Neural cell (in vitro differentiated cells): ENCODE data around the gene GALNT2. TPM values are rescaled to one million over a fixed set of nuclear protein-coding genes. Genes with fewer than 3 reads are reported as not detected.

ENCODE experiments used
- H2AFZ ChIP-seq: fragments of 200-600, 300-800 bp; sonication (generic), shearing (Covaris generic); 2 replicates; pipeline ENCODE4 v1.6.0; 2014; ENCODE audit warnings: low read depth, mild to moderate bottlenecking, antibody characterized with exemption, low read length, moderate library complexity
- H3F3A ChIP-seq: fragments of 200-600 bp; shearing (Covaris generic); 2 replicates; pipeline ENCODE4 v1.6.1; 2016; ENCODE audit warnings: mild to moderate bottlenecking, moderate library complexity, mixed read lengths, antibody characterized with exemption, low read length; ENCODE audit not compliant: insufficient read depth, poor library complexity, severe bottlenecking
- H3K27ac ChIP-seq: fragments of 200-600, 300-800 bp; sonication (generic), shearing (Covaris generic); 2 replicates; pipeline ENCODE4 v1.5.1; 2014; ENCODE audit warnings: mild to moderate bottlenecking, low read length, moderate library complexity
- H3K27me3 ChIP-seq: fragments of 300-800, 200-600 bp; sonication (generic), shearing (Covaris generic); 2 replicates; pipeline ENCODE4 v1.6.0; 2014; ENCODE audit warnings: mild to moderate bottlenecking, low read depth, low read length, moderate library complexity; ENCODE audit not compliant: insufficient read depth
- H3K36me3 ChIP-seq: fragments of 300-800, 200-600 bp; sonication (generic), shearing (Covaris generic); 2 replicates; pipeline ENCODE4 v1.5.1; 2014; ENCODE audit warnings: mild to moderate bottlenecking, antibody characterized with exemption, low read length, moderate library complexity; ENCODE audit not compliant: insufficient read depth
- H3K4me2 ChIP-seq: fragments of 300-800, 200-600 bp; sonication (generic), shearing (Covaris generic); 2 replicates; pipeline ENCODE4 v1.6.0; 2014; ENCODE audit warnings: mild to moderate bottlenecking, low read length
- H3K4me3 ChIP-seq: fragments of 300-800, 200-600 bp; sonication (generic), shearing (Covaris generic); 2 replicates; pipeline ENCODE4 v1.5.1; 2014; ENCODE audit warnings: mild to moderate bottlenecking, low read length, moderate library complexity
- H3K79me2 ChIP-seq: fragments of 200-600 bp; shearing (Covaris generic); replicated peaks from 2 replicates; pipeline ENCODE4 v1.6.0; 2014; ENCODE audit warnings: mild to moderate bottlenecking, low read length, moderate library complexity; ENCODE audit not compliant: insufficient read depth
- H3K9ac ChIP-seq: fragments of 300-800, 200-600 bp; sonication (generic), shearing (Covaris generic); 2 replicates; pipeline ENCODE4 v1.6.1; 2016; ENCODE audit warnings: mild to moderate bottlenecking, low read length, mixed read lengths
- H3K9me2 ChIP-seq: fragments of 200-600 bp; shearing (Covaris generic); 2 replicates; pipeline ENCODE4 v1.6.1; 2016; ENCODE audit warnings: mild to moderate bottlenecking, low read length, mixed read lengths; ENCODE audit not compliant: insufficient read depth
- H3K9me3 ChIP-seq: fragments of 200-600, 300-800 bp; sonication (generic), shearing (Covaris generic); 2 replicates; pipeline ENCODE4 v1.6.1; 2016; ENCODE audit warnings: mild to moderate bottlenecking, mixed run types, low read length, moderate library complexity, mixed read lengths
- H4K20me1 ChIP-seq: fragments of 200-600 bp; shearing (Covaris generic); 2 replicates; pipeline ENCODE4 v1.6.1; 2016; ENCODE audit warnings: mild to moderate bottlenecking, mixed run types; ENCODE audit not compliant: insufficient read depth
- EP300 ChIP-seq: fragments of 450-650 bp; conservative IDR thresholded peaks from 2 replicates; pipeline ENCODE4 v1.6.1; 2014; ENCODE audit warnings: antibody characterized with exemption, mild to moderate bottlenecking, moderate library complexity; ENCODE audit not compliant: poor library complexity, severe bottlenecking
- EZH2 ChIP-seq: fragments of 200-600, 300-800 bp; shearing (Covaris generic), sonication (generic); IDR thresholded peaks from 2 replicates; pipeline ENCODE4 v1.6.1; 2014; ENCODE audit warnings: antibody characterized with exemption, low read length, borderline replicate concordance, mild to moderate bottlenecking; ENCODE audit not compliant: insufficient read depth, poor library complexity, severe bottlenecking
- MXI1 ChIP-seq: fragments of 450-650 bp; conservative IDR thresholded peaks from 2 replicates; pipeline ENCODE4 v1.6.1; 2014; ENCODE audit warnings: antibody characterized with exemption, mild to moderate bottlenecking; ENCODE audit not compliant: poor library complexity, severe bottlenecking
- POLR2AphosphoS5 ChIP-seq: IDR thresholded peaks from 2 replicates; pipeline ENCODE4 v1.6.1; 2012
- RAD21 ChIP-seq: fragments of 450-650 bp; conservative IDR thresholded peaks from 2 replicates; pipeline ENCODE4 v1.6.1; 2014; ENCODE audit warnings: antibody characterized with exemption, mild to moderate bottlenecking, moderate library complexity
- REST ChIP-seq: IDR thresholded peaks from 2 replicates; pipeline ENCODE4 v1.6.1; 2012; ENCODE audit warnings: borderline replicate concordance
- SMC3 ChIP-seq: fragments of 450-650 bp; conservative IDR thresholded peaks from 2 replicates; pipeline ENCODE4 v1.6.1; 2014; ENCODE audit warnings: antibody characterized with exemption, mild to moderate bottlenecking, moderate library complexity; ENCODE audit not compliant: poor library complexity
- TAF1 ChIP-seq: IDR thresholded peaks from 2 replicates; pipeline ENCODE4 v1.6.1; 2012; ENCODE audit warnings: low read depth
- polyA plus RNA-seq: library from polyadenylated mRNA; depleted of rRNA; stranded (reverse); fragments of >200 nt; gene quantifications from 2 replicates; pipeline ENCODE4 v1.2.3, GENCODE V29; 2014
- TF ChIP-seq, protein P1 (sequence below): fragments of 450-650 bp; IDR thresholded peaks from 2 replicates; pipeline ENCODE4 v1.5.1; 2014; ENCODE audit warnings: antibody characterized with exemption, mild to moderate bottlenecking, moderate library complexity; ENCODE audit not compliant: poor library complexity, severe bottlenecking

The GALNT2 gene
- polyA plus RNA-seq, 1 donor from 2014 or later = 38.8 TPM

DNA sequence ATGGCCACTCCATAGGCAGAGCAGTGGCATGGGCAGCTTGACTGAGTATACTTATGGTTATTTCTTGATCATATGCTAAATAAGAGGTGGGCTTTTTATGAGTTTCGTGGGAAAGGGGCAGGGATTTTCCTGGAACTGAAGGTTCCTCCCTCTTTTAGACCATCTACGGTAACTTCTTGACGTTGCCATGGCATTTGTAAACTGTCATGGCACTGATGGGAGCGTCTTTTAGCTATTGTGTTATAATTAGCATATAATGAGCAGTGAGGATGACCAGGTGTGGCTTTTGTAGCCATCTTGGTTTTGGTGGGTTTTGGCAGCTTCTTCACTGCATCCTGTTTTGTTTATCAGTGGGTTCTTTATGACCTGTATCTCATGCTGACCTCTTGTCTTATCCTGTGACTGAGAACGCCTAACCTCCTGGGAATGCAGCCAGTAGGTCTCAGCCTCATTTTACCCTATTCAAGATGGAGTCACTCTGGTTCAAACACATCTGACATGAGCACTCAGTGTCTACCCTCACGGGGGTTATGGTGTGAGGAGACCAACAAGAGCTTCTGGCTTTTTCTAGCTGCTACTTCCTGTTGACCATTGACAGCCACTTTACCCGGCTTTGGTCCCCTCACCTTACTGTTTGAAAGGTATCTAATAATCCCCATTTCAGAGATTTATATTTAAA, 71.7 kb downstream of the GALNT2 start:
- Histone ChIP-seq H3K79me2 (peaks cover 12% of the 10 kb centered on the region), H3K36me3 (no peaks in the 10 kb centered on the region), H3K9me2 (no peaks in the 10 kb centered on the region), H3K4me2 (no peak overlapping the region), H3K27me3 (no peaks in the 10 kb centered on the region), H3K9me3 (no peaks in the 10 kb centered on the region), H3K9ac (no peak overlapping the region), H4K20me1 (no peaks in the 10 kb centered on the region), H3F3A (no peaks in the 10 kb centered on the region), H2AFZ (no peak overlapping the region), H3K27ac (no peak overlapping the region), H3K4me3 (no peak overlapping the region)
- TF ChIP-seq POLR2AphosphoS5 = no peak
- TF ChIP-seq EP300 = no peak
- TF ChIP-seq TAF1 = no peak
- TF ChIP-seq, protein P1, sequence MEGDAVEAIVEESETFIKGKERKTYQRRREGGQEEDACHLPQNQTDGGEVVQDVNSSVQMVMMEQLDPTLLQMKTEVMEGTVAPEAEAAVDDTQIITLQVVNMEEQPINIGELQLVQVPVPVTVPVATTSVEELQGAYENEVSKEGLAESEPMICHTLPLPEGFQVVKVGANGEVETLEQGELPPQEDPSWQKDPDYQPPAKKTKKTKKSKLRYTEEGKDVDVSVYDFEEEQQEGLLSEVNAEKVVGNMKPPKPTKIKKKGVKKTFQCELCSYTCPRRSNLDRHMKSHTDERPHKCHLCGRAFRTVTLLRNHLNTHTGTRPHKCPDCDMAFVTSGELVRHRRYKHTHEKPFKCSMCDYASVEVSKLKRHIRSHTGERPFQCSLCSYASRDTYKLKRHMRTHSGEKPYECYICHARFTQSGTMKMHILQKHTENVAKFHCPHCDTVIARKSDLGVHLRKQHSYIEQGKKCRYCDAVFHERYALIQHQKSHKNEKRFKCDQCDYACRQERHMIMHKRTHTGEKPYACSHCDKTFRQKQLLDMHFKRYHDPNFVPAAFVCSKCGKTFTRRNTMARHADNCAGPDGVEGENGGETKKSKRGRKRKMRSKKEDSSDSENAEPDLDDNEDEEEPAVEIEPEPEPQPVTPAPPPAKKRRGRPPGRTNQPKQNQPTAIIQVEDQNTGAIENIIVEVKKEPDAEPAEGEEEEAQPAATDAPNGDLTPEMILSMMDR = no peak
- TF ChIP-seq EZH2 = no peak
- no peak for TF ChIP-seq RAD21
- TF ChIP-seq MXI1 = no peak
- no peak for TF ChIP-seq REST
- no peak for TF ChIP-seq SMC3

DNA sequence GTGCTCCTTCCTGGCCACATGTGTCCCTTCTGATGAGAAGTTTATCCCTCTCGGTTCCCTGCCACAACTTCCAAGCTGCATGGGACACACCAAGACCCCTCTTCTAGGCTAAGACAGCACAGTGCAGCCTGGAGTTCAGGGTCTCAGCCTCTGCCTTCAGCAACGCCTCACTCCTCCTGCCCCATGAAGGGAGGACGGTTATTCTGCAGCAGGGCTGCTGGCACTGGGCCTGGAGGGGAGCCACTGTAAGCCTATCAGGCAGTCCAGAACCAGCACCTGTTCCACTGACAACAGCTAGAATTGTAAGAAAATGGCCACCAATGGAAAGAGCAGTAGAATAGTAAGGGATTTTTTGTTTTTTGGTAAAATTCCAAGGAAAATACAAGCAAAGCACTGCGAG, 72.3 kb downstream of the GALNT2 start:
- no peaks in the 10 kb centered on the region for H3K9me3 ChIP-seq
- H3K79me2 ChIP-seq = peaks cover 11% of the 10 kb centered on the region
- H4K20me1 ChIP-seq = no peaks in the 10 kb centered on the region
- TF ChIP-seq SMC3 (no peak), TAF1 (no peak), RAD21 (no peak), MXI1 (no peak), EZH2 (no peak), POLR2AphosphoS5 (no peak), REST (no peak)
- TF ChIP-seq, protein P1 = no peak
- no peaks in the 10 kb centered on the region for H3F3A ChIP-seq
- H3K36me3 ChIP-seq = no peaks in the 10 kb centered on the region
- H3K9me2 ChIP-seq = no peaks in the 10 kb centered on the region
- no peak overlapping the region for H3K4me2 ChIP-seq
- H2AFZ ChIP-seq = no peak overlapping the region
- no peaks in the 10 kb centered on the region for H3K27me3 ChIP-seq
- no peak overlapping the region for H3K9ac ChIP-seq
- no peak overlapping the region for H3K27ac ChIP-seq
- H3K4me3 ChIP-seq = no peak overlapping the region
